Islet of Langerhans (tissue), 1 donor: Measurements from ENCODE around the gene DHRS12.

Experiments
- FAIRE-seq: peaks from one replicate; lab custom pipeline; 2011; peaks lifted over from hg19 to GRCh38; lab: Jason Lieb, UNC

Gene DHRS12

GRCh38 chr13:51758691-51759090, 45.3 kb downstream of the DHRS12 start:
- FAIRE-seq: no peak

DNA sequence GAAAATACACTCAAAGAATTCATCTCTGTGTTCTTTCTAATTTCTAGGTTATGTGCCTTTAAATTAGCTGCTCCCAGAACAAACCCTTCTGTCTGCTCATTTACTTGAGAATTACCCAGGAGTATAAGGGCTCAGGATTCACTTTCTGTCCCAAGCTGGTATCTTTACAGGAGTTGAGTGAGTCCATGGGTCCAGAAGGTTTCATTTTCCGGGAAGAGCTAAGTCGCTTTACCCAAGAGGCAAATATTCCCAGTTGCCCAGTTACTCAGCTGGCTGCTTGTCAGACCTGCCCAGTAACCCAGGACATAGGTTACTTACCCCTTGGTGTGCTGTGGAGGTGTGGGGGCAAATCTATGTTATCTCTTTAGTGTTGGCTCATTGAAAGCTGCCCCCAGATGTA, 47.3 kb downstream of the DHRS12 start:
- FAIRE-seq: no peak

GRCh38 chr13:51747438-51748434, 56.2 kb downstream of the DHRS12 start:
- no peak for FAIRE-seq

- FAIRE-seq: no peak
Measured at GRCh38 chr13:51746802-51747201, 57.2 kb downstream of the DHRS12 start.

DNA sequence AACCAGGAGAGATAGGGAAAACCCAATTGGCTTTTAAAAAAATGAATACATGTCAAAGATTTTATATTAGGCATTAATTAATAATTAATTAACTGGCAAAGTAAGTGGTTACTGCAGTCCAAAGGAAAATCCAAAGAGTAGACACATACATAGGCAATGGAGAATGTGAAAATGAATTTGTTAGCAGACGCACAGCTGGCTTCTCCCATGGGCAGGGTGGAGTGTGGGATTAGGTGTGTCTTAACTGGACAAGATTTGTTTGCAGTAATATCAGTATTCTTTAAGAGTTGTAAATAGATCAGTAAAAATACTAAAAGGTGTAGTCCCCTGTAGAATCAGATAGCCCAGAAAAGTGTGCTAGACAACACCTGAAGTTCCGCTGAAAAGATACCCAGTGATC, 58.7 kb downstream of the DHRS12 start:
- FAIRE-seq: no peak

DNA sequence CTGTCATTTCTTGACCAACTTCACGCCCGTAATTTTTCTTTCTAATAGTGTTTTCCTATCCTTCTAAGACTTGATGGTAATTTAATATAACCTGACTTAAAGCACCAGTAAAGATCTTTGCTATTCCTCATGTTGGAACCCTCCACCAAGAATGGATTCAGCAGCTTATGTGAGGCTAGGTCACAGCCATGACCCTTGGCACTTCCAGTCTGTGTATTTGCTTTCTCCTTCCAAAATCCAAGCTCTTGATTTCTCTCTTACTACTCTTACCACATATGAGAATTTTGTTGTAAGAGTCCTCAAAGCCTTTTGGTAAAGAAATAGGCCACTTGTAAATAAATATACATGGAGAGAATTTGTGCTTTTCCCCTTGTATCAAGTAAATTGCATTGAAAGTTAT, 61.4 kb downstream of the DHRS12 start:
- FAIRE-seq: no peak

GRCh38 chr13:51742031-51742430, 61.9 kb downstream of the DHRS12 start:
- no peak for FAIRE-seq

GRCh38 chr13:51740698-51741097, 63.3 kb downstream of the DHRS12 start:
- FAIRE-seq: no peak

GRCh38 chr13:51739027-51739764, 64.8 kb downstream of the DHRS12 start:
- FAIRE-seq: no peak

DNA sequence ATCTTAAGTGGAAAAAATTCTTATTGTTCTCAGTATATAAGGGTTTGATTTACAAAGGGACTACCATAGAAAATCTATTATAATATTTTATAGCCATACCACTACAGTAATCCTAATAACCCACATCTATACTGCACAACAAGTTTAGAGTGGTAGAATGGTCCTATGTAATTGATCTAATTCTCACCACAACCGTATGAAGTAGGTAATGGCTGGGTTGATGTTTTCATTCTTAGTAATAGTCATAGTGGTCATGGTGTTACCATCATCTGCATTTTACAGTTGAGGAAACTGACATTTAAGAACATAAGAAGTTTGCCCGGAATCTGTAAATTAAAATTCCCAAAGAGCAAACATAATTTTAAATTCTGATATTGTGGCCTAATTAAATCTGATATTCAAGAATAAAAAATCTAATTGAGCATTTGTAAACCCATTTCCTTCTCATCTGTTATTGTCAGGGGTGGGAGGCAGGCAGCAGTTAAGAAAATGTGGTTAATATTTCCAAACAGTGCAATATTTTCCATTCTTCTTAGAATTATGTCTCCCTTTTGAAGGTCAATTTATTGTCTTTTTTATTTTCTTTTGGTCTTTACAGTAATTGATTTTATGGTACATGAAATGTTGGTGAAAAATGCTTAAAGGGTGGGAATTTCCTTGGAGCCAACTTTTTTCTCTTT, 65.6 kb downstream of the DHRS12 start:
- FAIRE-seq: no peak

GRCh38 chr13:51737609-51738008, 66.4 kb downstream of the DHRS12 start:
- FAIRE-seq: no peak

DNA sequence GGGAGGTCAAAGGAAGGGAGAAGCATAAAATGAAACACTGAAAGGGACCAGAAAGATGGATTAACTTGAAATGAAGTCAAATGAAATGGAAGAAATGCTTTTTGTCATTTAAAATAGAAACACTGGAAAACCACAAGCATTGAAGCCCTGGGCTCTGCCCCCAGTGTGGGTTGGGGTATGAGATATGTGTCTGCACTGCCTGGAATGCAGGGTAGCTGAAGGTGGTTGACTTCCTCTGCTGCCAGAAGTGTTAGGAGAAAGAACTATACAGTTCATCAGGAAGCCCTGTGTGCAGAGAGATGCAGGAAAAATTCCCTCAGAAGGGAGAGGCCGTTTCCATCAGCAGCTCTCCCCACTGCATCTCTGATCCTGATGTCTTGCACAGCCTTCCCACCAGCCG, 69.2 kb downstream of the DHRS12 start:
- FAIRE-seq: no peak

DNA sequence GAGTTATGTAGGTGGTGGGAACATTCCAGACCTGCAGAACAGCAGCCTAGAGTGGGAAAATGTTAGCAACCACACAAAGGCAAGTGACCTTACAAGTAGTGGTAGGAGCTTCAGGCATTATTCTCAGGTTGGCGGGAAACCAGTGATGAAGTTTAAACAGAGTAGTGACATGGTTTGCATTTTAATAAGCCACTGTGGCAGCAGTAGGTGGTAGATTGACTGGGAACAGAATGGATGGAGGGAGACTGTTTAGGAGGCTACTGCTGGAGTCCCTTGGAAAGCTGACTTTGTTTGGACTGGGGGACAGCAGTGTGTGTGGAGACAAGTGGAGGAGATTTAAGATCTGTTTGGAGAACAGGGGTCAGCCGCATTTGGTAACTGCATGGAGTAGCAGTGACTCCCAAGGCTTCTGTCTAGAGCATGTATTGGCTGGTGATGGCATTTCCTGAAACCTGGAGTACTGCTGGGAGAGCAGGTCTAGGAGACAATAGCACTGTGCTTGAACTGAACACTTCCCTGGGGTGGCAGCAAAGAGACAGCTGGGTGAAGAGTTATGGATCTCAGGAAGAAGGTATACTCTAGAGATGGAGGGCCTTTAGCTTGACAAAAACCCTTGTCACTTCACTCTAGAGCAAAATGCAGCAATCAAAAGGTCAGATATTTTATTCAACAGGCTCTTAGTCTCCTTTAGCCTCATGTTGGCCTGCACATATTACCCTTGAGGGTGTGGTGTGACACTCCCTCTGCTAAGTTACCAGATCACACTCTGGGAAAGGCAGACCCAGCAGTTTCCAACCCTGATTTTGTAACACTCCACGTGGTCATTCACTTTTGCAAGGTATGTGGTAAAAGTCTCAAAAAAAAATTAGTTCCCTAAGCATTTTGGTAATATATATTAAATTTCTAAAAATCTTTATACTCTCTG, 70.3 kb downstream of the DHRS12 start:
- no peak for FAIRE-seq

DNA sequence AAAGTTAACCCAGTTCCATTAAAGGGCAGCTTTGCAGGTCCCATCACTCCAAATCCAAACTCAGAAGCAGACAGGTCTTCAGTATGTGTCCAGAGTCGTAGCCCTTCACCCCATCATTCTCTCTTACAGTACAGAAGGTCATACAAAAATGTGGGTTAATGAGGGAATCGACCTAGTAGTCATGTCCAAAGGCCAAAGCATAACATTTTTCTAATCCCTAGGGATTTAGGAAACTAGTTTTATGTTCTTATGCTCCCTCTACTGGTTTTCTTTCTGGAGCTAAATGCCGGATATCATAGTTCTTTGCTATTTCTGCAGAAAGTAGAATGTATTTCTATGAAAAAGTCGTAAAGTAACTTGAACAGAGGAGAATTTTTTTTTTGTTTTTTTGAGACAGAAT, 72.2 kb downstream of the DHRS12 start:
- peak; percentile 55 for FAIRE-seq

DNA sequence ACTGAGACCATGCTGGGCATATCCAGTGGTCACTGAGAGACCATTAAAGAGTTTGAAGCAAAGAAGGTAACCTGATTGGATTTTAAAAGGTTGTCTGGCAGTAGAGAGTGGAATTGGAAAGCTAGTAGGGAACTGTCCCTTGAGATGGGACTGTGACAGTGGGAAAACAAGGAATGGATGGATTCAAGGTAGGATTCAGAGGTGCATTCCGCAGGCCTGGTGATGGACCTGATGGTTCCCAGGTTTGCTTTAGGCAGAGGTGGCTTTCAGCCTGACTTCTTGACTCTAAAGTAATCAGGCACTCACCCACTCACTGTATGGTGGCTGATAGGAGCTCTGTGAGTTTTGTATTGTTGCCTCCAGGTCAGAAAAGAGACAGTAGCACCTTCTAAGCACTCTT, 73.0 kb downstream of the DHRS12 start:
- no peak for FAIRE-seq

DNA sequence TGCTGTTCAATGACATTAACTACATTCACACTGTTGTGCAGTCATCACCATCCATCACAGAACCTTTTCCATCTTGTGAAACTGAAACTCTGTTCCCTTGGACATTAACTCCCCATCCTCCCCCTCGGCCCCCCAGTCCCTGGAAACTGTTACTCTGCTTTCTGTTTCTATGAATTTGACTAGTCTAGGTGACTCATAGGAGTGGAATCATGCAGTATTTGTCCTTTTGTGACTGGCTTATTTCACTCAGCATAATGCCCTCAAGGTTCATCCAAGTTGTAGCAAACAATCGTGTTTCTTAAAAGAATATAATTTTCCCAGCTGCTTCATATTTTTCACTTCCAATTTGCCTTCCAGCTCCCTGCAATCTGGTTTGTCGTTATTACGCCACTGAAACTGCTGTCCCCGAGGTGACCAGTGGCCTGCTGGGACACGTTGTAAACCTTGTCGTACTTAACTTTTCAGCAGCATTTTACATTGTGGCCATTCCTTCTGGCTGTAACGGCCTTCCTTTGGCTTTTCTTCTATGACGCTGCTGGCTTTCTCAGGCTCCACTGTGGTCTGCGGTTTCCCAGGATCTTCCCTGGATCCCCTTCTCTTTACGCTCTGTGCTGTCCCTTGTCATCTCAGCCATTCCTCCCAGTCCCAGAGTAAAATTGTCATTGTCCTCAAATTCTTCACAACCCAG, 74.0 kb downstream of the DHRS12 start:
- FAIRE-seq: no peak

DNA sequence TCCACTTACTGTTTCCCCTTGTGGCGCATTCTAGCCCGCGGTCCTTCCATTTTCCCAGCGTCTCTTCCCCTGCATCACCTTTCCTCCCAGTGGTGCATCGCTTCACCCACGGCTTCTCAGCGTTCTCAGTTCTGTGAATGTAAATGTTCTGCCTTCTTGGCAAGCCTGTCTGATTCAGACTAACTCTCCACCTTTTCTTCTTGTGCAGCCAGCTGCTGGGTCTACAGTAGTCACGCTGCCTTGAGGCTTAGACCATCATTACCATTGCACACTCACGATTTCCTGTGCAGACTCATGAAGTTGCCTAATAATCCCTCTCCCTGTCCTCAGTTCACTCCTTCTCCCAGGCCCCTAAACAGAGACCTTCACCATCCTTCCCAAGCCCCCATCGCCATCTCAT, 75.0 kb downstream of the DHRS12 start:
- FAIRE-seq: no peak

- FAIRE-seq: peak; percentile 64
Measured at GRCh38 chr13:51728275-51728673, 75.7 kb downstream of the DHRS12 start.

DNA sequence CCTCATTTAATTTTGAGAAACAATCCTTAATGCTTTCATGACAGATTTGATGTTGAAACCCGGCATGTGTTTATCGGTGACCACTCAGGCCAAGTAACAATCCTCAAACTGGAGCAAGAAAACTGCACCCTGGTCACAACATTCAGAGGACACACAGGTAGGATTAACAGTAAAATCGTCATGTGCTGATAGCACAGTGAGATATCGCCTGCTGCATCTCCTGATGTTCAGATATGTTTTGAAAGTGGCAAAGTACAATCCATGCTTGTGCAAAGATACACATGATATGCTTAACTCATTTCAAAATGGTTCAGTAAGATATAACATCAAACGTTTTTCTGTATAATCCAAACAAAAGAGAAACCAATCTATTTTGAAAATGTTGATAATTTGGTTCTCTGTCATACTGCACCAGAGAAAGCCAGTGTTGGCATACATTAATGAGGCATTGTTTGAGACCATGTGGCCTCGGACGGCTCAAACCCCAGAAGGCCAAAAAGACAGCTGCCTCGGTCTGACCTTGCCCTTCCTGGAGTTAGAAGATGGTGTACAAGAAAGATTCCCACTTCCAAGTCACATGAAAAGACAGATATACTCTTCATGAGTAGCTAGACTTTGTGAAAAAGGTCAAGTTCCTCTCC, 76.2 kb downstream of the DHRS12 start:
- no peak for FAIRE-seq

GRCh38 chr13:51726446-51727193, 77.3 kb downstream of the DHRS12 start:
- peak; percentile 64 for FAIRE-seq
